ENCODE data around the gene SLC16A1. TPM values are rescaled to one million over a fixed set of nuclear protein-coding genes. Genes with fewer than 3 reads are reported as not detected.

Gene SLC16A1
- total and polyA plus RNA-seq, 2 experiments from 2014 or later = 231 to 593 TPM

GRCh38 chr1:112937495-112937894 is 18.5 kb downstream of the SLC16A1 start (continued):
- TF ChIP-seq, protein P1, sequence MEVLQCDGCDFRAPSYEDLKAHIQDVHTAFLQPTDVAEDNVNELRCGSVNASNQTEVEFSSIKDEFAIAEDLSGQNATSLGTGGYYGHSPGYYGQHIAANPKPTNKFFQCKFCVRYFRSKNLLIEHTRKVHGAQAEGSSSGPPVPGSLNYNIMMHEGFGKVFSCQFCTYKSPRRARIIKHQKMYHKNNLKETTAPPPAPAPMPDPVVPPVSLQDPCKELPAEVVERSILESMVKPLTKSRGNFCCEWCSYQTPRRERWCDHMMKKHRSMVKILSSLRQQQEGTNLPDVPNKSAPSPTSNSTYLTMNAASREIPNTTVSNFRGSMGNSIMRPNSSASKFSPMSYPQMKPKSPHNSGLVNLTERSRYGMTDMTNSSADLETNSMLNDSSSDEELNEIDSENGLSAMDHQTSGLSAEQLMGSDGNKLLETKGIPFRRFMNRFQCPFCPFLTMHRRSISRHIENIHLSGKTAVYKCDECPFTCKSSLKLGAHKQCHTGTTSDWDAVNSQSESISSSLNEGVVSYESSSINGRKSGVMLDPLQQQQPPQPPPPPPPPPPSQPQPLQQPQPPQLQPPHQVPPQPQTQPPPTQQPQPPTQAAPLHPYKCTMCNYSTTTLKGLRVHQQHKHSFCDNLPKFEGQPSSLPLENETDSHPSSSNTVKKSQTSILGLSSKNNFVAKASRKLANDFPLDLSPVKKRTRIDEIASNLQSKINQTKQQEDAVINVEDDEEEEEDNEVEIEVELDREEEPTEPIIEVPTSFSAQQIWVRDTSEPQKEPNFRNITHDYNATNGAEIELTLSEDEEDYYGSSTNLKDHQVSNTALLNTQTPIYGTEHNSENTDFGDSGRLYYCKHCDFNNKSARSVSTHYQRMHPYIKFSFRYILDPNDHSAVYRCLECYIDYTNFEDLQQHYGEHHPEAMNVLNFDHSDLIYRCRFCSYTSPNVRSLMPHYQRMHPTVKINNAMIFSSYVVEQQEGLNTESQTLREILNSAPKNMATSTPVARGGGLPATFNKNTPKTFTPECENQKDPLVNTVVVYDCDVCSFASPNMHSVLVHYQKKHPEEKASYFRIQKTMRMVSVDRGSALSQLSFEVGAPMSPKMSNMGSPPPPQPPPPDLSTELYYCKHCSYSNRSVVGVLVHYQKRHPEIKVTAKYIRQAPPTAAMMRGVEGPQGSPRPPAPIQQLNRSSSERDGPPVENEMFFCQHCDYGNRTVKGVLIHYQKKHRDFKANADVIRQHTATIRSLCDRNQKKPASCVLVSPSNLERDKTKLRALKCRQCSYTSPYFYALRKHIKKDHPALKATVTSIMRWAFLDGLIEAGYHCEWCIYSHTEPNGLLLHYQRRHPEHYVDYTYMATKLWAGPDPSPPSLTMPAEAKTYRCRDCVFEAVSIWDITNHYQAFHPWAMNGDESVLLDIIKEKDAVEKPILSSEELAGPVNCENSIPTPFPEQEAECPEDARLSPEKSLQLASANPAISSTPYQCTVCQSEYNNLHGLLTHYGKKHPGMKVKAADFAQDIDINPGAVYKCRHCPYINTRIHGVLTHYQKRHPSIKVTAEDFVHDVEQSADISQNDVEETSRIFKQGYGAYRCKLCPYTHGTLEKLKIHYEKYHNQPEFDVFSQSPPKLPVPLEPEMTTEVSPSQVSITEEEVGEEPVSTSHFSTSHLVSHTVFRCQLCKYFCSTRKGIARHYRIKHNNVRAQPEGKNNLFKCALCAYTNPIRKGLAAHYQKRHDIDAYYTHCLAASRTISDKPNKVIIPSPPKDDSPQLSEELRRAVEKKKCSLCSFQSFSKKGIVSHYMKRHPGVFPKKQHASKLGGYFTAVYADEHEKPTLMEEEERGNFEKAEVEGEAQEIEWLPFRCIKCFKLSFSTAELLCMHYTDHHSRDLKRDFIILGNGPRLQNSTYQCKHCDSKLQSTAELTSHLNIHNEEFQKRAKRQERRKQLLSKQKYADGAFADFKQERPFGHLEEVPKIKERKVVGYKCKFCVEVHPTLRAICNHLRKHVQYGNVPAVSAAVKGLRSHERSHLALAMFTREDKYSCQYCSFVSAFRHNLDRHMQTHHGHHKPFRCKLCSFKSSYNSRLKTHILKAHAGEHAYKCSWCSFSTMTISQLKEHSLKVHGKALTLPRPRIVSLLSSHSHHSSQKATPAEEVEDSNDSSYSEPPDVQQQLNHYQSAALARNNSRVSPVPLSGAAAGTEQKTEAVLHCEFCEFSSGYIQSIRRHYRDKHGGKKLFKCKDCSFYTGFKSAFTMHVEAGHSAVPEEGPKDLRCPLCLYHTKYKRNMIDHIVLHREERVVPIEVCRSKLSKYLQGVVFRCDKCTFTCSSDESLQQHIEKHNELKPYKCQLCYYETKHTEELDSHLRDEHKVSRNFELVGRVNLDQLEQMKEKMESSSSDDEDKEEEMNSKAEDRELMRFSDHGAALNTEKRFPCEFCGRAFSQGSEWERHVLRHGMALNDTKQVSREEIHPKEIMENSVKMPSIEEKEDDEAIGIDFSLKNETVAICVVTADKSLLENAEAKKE (CRISPR knock-in tag; IDR thresholded peaks at IDR 0.05) = no peak
- TF ChIP-seq STAT1 (IDR thresholded peaks at IDR 0.05; ENCODE audit: unreplicated experiment) (no peak), JUNB (IDR thresholded peaks at IDR 0.05; ENCODE audit: unreplicated experiment) (no peak), POLR2AphosphoS5 (IDR thresholded peaks at IDR 0.05; ENCODE audit: low read depth) (no peak), EZH2 (IDR thresholded peaks at IDR 0.05; ENCODE audit: low read depth, unreplicated experiment) (no peak)

- ATAC-seq (no peak), DNase-seq (ENCODE audit: low spot score) (no peak)
- Histone ChIP-seq H3K4me1 (ENCODE audit: insufficient read depth) (peaks cover 51% of the 10 kb centered on the region), H3K79me2 (replicated peaks; ENCODE audit: insufficient read depth) (peaks cover 100% of the 10 kb centered on the region), H3F3A (replicated peaks; ENCODE audit: low read depth) (peaks cover 5% of the 10 kb centered on the region), H3K4me2 (peak overlapping the region; percentile 37), H3K9me2 (ENCODE audit: insufficient read depth) (no peaks in the 10 kb centered on the region), H3K36me3 (ENCODE audit: insufficient read depth) (no peaks in the 10 kb centered on the region), H3K4me3 (no peak overlapping the region), H3K27ac (ENCODE audit: low read depth) (peak overlapping the region; percentile 41), H4K20me1 (replicated peaks; ENCODE audit: insufficient read depth) (peaks cover 62% of the 10 kb centered on the region), H3K27me3 (ENCODE audit: insufficient read depth) (no peaks in the 10 kb centered on the region), H2AFZ (no peak overlapping the region)
- TF ChIP-seq, protein P2, sequence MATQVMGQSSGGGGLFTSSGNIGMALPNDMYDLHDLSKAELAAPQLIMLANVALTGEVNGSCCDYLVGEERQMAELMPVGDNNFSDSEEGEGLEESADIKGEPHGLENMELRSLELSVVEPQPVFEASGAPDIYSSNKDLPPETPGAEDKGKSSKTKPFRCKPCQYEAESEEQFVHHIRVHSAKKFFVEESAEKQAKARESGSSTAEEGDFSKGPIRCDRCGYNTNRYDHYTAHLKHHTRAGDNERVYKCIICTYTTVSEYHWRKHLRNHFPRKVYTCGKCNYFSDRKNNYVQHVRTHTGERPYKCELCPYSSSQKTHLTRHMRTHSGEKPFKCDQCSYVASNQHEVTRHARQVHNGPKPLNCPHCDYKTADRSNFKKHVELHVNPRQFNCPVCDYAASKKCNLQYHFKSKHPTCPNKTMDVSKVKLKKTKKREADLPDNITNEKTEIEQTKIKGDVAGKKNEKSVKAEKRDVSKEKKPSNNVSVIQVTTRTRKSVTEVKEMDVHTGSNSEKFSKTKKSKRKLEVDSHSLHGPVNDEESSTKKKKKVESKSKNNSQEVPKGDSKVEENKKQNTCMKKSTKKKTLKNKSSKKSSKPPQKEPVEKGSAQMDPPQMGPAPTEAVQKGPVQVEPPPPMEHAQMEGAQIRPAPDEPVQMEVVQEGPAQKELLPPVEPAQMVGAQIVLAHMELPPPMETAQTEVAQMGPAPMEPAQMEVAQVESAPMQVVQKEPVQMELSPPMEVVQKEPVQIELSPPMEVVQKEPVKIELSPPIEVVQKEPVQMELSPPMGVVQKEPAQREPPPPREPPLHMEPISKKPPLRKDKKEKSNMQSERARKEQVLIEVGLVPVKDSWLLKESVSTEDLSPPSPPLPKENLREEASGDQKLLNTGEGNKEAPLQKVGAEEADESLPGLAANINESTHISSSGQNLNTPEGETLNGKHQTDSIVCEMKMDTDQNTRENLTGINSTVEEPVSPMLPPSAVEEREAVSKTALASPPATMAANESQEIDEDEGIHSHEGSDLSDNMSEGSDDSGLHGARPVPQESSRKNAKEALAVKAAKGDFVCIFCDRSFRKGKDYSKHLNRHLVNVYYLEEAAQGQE (IDR thresholded peaks at IDR 0.05; ENCODE audit: unreplicated experiment) = no peak
- no peak for TF ChIP-seq CTCF (conservative IDR thresholded peaks at IDR 0.05; ENCODE audit: low read depth in 2 of 2)
- TF ChIP-seq NANOG (IDR thresholded peaks at IDR 0.05; ENCODE audit: borderline replicate concordance) = no peak
- TF ChIP-seq CREB1 (CRISPR knock-in tag; IDR thresholded peaks at IDR 0.05; ENCODE audit: low read depth) = no peak
- no peak overlapping the region; the same call in 1 of the 2 replicates for H3K27ac Mint-ChIP-seq
- peaks cover 5% of the 10 kb centered on the region for H3K27me3 Mint-ChIP-seq (ENCODE audit: insufficient read depth, low read depth, poor library complexity)
- peaks cover 51% of the 10 kb centered on the region for H3K36me3 Mint-ChIP-seq (ENCODE audit: low read depth)
- H3K9me3 Mint-ChIP-seq = no peaks in the 10 kb centered on the region
- peaks cover 53% of the 10 kb centered on the region for H3K4me1 Mint-ChIP-seq
- H3K4me3 Mint-ChIP-seq = no peak overlapping the region
Observed at GRCh38 chr1:112937070-112937469, 18.9 kb downstream of the SLC16A1 start.

Data from GM23338 (cell line).